ENCODE results near the gene DUSP14. TPM values are rescaled to one million over a fixed set of nuclear protein-coding genes. Genes with fewer than 3 reads are reported as not detected.
A peak's percentile ranks its signal among the peaks of the same experiment; 100 is the strongest.
"Not testable (repeated sequence)": the region's sequence is repeated elsewhere in the genome, so short reads cannot be mapped to it uniquely, and the experiment has no call there.

Gene DUSP14, protein sequence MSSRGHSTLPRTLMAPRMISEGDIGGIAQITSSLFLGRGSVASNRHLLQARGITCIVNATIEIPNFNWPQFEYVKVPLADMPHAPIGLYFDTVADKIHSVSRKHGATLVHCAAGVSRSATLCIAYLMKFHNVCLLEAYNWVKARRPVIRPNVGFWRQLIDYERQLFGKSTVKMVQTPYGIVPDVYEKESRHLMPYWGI
- total RNA-seq, result 10 to 100 TPM; 35.3 to 39.6 TPM

- DNase-seq (ENCODE audit: low spot score), result peak; percentile 64
- Histone ChIP-seq H3K36me3 (no peaks in the 10 kb centered on the region), H3K27ac (peak within 1 kb of the TSS; percentile 93 to 98), H3K4me3 (peak within 1 kb of the TSS; percentile 89 to 92), H3K27me3 (no peaks in the 10 kb centered on the region), H3K4me1 (peaks cover 0 to 42% of the 10 kb centered on the region in 2 donors), H3K9me3 (no peaks in the 10 kb centered on the region)
- TF ChIP-seq, protein P1, sequence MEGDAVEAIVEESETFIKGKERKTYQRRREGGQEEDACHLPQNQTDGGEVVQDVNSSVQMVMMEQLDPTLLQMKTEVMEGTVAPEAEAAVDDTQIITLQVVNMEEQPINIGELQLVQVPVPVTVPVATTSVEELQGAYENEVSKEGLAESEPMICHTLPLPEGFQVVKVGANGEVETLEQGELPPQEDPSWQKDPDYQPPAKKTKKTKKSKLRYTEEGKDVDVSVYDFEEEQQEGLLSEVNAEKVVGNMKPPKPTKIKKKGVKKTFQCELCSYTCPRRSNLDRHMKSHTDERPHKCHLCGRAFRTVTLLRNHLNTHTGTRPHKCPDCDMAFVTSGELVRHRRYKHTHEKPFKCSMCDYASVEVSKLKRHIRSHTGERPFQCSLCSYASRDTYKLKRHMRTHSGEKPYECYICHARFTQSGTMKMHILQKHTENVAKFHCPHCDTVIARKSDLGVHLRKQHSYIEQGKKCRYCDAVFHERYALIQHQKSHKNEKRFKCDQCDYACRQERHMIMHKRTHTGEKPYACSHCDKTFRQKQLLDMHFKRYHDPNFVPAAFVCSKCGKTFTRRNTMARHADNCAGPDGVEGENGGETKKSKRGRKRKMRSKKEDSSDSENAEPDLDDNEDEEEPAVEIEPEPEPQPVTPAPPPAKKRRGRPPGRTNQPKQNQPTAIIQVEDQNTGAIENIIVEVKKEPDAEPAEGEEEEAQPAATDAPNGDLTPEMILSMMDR (IDR thresholded peaks at IDR 0.05), result no peak
Observed at GRCh38 chr17:37489197-37490001, at the start of gene DUSP14. Gene DUSP14 (plus strand): TSS chr17:37489891. CDS start chr17:37512273, 22,382 bp downstream.

GRCh38 chr17:37440424-37440823, 49.3 kb upstream of the DUSP14 start:
- TF ChIP-seq, protein P1 (IDR thresholded peaks at IDR 0.05), result no peak
- peaks cover 48% of the 10 kb centered on the region for H3K36me3 ChIP-seq

GRCh38 chr17:37441369-37442014, 48.2 kb upstream of the DUSP14 start:
- not testable (repeated sequence) for H3K4me1 ChIP-seq; DNase-seq (ENCODE audit: low spot score); H3K27me3 ChIP-seq; H3K9me3 ChIP-seq; H3K27ac ChIP-seq; H3K4me3 ChIP-seq
- peaks cover 48% of the 10 kb centered on the region for H3K36me3 ChIP-seq

More at GRCh38 chr17:37440424-37440823, 49.3 kb upstream of the DUSP14 start:
- no peak for DNase-seq (ENCODE audit: low spot score)
- no peaks in the 10 kb centered on the region for H3K27me3 ChIP-seq
- no peaks in the 10 kb centered on the region for H3K4me1 ChIP-seq
- no peaks in the 10 kb centered on the region for H3K9me3 ChIP-seq
- H3K4me3 ChIP-seq, result no peak overlapping the region
- no peak overlapping the region for H3K27ac ChIP-seq

DNA sequence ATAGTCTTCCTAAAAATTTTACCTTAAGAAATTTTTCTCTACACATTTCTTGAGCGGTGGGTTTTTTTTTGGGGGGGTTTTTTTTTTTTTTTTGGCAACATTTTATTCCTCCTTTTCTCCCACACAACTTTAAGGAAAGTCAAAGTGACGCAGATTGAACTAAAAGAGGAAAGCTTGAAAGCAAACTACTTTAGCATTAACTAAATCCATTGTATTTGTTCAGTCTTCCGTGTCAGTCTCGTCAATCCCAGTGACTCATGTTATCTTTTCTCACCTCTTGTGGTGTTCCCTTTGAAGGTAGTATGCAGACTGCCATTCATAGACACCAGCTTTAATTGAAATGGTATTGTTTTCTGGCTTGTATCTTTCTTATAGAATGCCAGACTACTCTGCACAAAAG, 43.7 kb upstream of the DUSP14 start:
- Histone ChIP-seq H3K4me3 (no peak overlapping the region), H3K4me1 (no peaks in the 10 kb centered on the region), H3K9me3 (no peaks in the 10 kb centered on the region), H3K27ac (no peak overlapping the region), H3K27me3 (no peaks in the 10 kb centered on the region), H3K36me3 (peaks cover 26% of the 10 kb centered on the region)
- TF ChIP-seq, protein P1 (IDR thresholded peaks at IDR 0.05), result no peak
- DNase-seq (ENCODE audit: low spot score), result no peak

DNA sequence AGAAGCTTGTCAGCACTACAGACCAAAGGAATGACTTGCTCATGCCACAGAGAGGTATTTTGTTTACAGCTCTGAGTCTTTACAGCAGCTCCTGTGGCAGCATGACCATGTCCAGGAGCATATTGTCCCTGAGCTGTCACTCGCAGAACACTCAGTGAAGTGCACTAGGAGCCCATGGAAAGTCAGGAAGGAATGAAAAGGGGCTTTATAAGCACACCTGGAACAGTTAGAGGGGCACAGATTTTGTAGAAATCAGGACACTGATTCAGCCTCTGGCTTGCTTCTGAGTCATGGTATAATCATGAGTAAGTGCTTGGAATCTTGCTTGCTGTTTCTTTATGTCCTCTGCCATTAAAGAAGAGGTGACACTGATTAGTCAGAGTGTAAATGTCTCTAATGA, 42.0 kb upstream of the DUSP14 start:
- Histone ChIP-seq H3K4me3 (no peak overlapping the region), H3K9me3 (no peaks in the 10 kb centered on the region), H3K27ac (no peak overlapping the region), H3K36me3 (peaks cover 20% of the 10 kb centered on the region), H3K4me1 (no peaks in the 10 kb centered on the region), H3K27me3 (no peaks in the 10 kb centered on the region)
- no peak for DNase-seq (ENCODE audit: low spot score)
- TF ChIP-seq, protein P1 (IDR thresholded peaks at IDR 0.05), result no peak

- DNase-seq (ENCODE audit: low spot score), result no peak
- Histone ChIP-seq H3K4me3 (no peak overlapping the region), H3K4me1 (no peaks in the 10 kb centered on the region), H3K27ac (no peak overlapping the region), H3K9me3 (no peaks in the 10 kb centered on the region), H3K27me3 (no peaks in the 10 kb centered on the region), H3K36me3 (peaks cover 8% of the 10 kb centered on the region)
- TF ChIP-seq, protein P1 (IDR thresholded peaks at IDR 0.05), result no peak
Observed at GRCh38 chr17:37450112-37450511, 39.6 kb upstream of the DUSP14 start.

- H3K27me3 ChIP-seq; H3K9me3 ChIP-seq; H3K36me3 ChIP-seq; H3K4me1 ChIP-seq; DNase-seq (ENCODE audit: low spot score); H3K27ac ChIP-seq; H3K4me3 ChIP-seq: not testable (repeated sequence)
Observed at GRCh38 chr17:37457801-37458200, 31.9 kb upstream of the DUSP14 start.

All from right atrium auricular region (tissue), 2 donors.